ENCODE measurements around the gene GMCL2. TPM values are rescaled to one million over a fixed set of nuclear protein-coding genes. Genes with fewer than 3 reads are reported as not detected.

GMCL2 gene
- total RNA-seq (2014; rRNA removed; shearing (Covaris generic)) (not detected in 2 replicates), total RNA-seq (2022) (not detected in 2 replicates), Bru-seq, nascent RNA (not detected), BruChase-seq, experiment 1, labeled RNA remaining after a 6-hour chase (not detected), BruChase-seq, experiment 2, labeled RNA remaining after a 2-hour chase (not detected)
- long read RNA-seq: 0 reads

DNA sequence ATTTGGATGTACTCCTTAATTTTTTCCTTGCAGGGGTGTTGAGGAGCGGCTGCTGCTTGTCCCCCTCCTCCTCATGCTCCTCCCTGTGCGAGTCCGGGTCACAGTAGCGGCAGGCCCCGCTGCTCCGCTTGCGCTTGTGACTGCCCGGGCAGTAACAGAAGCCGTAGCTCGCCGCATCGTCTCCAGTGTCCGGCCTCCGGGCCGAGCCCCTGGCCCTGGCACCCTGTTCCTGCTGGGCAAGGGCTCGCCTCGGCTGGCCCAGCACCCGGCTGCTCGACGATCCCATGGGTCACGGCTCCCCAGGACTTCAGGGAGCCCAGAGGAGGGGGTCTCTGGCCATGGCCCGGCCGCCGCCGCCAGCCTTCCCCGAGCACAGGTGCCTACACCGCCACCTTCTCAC is at the start of gene GMCL2:
Gene GMCL2 (minus strand): TSS at position 358 of the 400 bp plus-strand sequence. CDS start 72 bp downstream, at position 286.
- H3K79me2 ChIP-seq (ENCODE audit: insufficient read depth, low read depth, low read length): no peaks in the 10 kb centered on the region
- ChIA-PET POLR2A (no interaction called here), CTCF (ENCODE audit: unreplicated experiment) (no interaction called here)
- no peak within 1 kb of the TSS for H3K27ac ChIP-seq (ENCODE audit: low read depth, low read length, poor library complexity, severe bottlenecking)
- no peak within 1 kb of the TSS for H3K4me3 ChIP-seq (ENCODE audit: low read depth, low read length, poor library complexity, severe bottlenecking)
- H2AFZ ChIP-seq (ENCODE audit: low read length): no peak within 1 kb of the TSS
- no peaks in the 10 kb centered on the region for H3K36me3 ChIP-seq (ENCODE audit: insufficient read depth, low read length)
- BruUV-seq (replicated peaks): no TSS peak
- H3K4me2 ChIP-seq (ENCODE audit: low read length): no peak within 1 kb of the TSS
- no peaks in the 10 kb centered on the region for H3K9me3 ChIP-seq (ENCODE audit: low read length)
- H4K20me1 ChIP-seq (ENCODE audit: insufficient read depth, low read length): no peaks in the 10 kb centered on the region
- H3K9me2 ChIP-seq (ENCODE audit: insufficient read depth, low read length): no peaks in the 10 kb centered on the region
- DNase-seq (ENCODE audit: low spot score): no peak
- H3K4me1 ChIP-seq (ENCODE audit: insufficient read depth, low read length, poor library complexity, severe bottlenecking): peaks cover 6% of the 10 kb centered on the region
- no peak for TF ChIP-seq CTCF (conservative IDR thresholded peaks at IDR 0.05; ENCODE audit: low read length)
- intact Hi-C loops (cut with micrococcal nuclease; ENCODE audit: unreplicated experiment): no loop called here

- ChIA-PET CTCF (ENCODE audit: unreplicated experiment) (no interaction called here), POLR2A (no interaction called here)
- Histone ChIP-seq H2AFZ (ENCODE audit: low read length) (no peak overlapping the region), H4K20me1 (ENCODE audit: insufficient read depth, low read length) (0 out of 2 replicates have a peak, but pooled peaks cover under 1% of the 10 kb centered on the region), H3K79me2 (ENCODE audit: insufficient read depth, low read depth, low read length) (peaks cover 5% of the 10 kb centered on the region), H3K9me2 (ENCODE audit: insufficient read depth, low read length) (no peaks in the 10 kb centered on the region), H3K4me3 (ENCODE audit: low read depth, low read length, poor library complexity, severe bottlenecking) (no peak overlapping the region), H3K36me3 (ENCODE audit: insufficient read depth, low read length) (peaks cover 4% of the 10 kb centered on the region; the same call in 1 of the 2 replicates), H3K9me3 (ENCODE audit: low read length) (no peaks in the 10 kb centered on the region), H3K27ac (ENCODE audit: low read depth, low read length, poor library complexity, severe bottlenecking) (no peak overlapping the region), H3K4me1 (ENCODE audit: insufficient read depth, low read length, poor library complexity, severe bottlenecking) (peaks cover 49% of the 10 kb centered on the region), H3K4me2 (ENCODE audit: low read length) (no peak overlapping the region)
- DNase-seq (ENCODE audit: low spot score): no peak
- intact Hi-C loops (cut with micrococcal nuclease; ENCODE audit: unreplicated experiment): loop anchor here (10.0 kb wide), 1 partner anchor 388 kb away; the partner anchor contains the start of gene CLK4
- BruUV-seq (replicated peaks): no TSS peak
- TF ChIP-seq CTCF (conservative IDR thresholded peaks at IDR 0.05; ENCODE audit: low read length) (no peak), EZH2phosphoT487 (IDR thresholded peaks at IDR 0.05; ENCODE audit: borderline replicate concordance, low read depth, low read length) (no peak)
These were observed 49.5 kb upstream of the GMCL2 start for GRCh38 chr5:178236679-178237078.

- no peak overlapping the region for H2AFZ ChIP-seq (ENCODE audit: low read length)
- no peak overlapping the region for H3K27ac ChIP-seq (ENCODE audit: low read depth, low read length, poor library complexity, severe bottlenecking)
- no peak overlapping the region for H3K4me3 ChIP-seq (ENCODE audit: low read depth, low read length, poor library complexity, severe bottlenecking)
- H3K4me1 ChIP-seq (ENCODE audit: insufficient read depth, low read length, poor library complexity, severe bottlenecking): peaks cover 51% of the 10 kb centered on the region
- ChIA-PET POLR2A (no interaction called here), CTCF (ENCODE audit: unreplicated experiment) (no interaction called here)
- H3K4me2 ChIP-seq (ENCODE audit: low read length): no peak overlapping the region
- peaks cover 9% of the 10 kb centered on the region for H3K36me3 ChIP-seq (ENCODE audit: insufficient read depth, low read length)
- peaks cover 6% of the 10 kb centered on the region; the same call in 1 of the 2 replicates for H4K20me1 ChIP-seq (ENCODE audit: insufficient read depth, low read length)
- no peaks in the 10 kb centered on the region for H3K9me3 ChIP-seq (ENCODE audit: low read length)
- no TSS peak for BruUV-seq (replicated peaks)
- intact Hi-C loops (cut with micrococcal nuclease; ENCODE audit: unreplicated experiment): loop anchor here (10.0 kb wide), 1 partner anchor 389 kb away; the partner anchor contains the start of gene CLK4
- H3K79me2 ChIP-seq (ENCODE audit: insufficient read depth, low read depth, low read length): peaks cover 10% of the 10 kb centered on the region
- no peak for DNase-seq (ENCODE audit: low spot score)
- TF ChIP-seq EZH2phosphoT487 (IDR thresholded peaks at IDR 0.05; ENCODE audit: borderline replicate concordance, low read depth, low read length) (no peak), CTCF (conservative IDR thresholded peaks at IDR 0.05; ENCODE audit: low read length) (no peak)
- H3K9me2 ChIP-seq (ENCODE audit: insufficient read depth, low read length): no peaks in the 10 kb centered on the region
These were observed 49.0 kb upstream of the GMCL2 start for GRCh38 chr5:178236126-178236525.

All from OCI-LY7 (cell line).